ENCODE data around the gene SS18L1. TPM values are rescaled to one million over a fixed set of nuclear protein-coding genes. Genes with fewer than 3 reads are reported as not detected.

Gene SS18L1
- total RNA-seq, 2 experiments from 2014 or later: 17.0 to 17.7 TPM

DNA sequence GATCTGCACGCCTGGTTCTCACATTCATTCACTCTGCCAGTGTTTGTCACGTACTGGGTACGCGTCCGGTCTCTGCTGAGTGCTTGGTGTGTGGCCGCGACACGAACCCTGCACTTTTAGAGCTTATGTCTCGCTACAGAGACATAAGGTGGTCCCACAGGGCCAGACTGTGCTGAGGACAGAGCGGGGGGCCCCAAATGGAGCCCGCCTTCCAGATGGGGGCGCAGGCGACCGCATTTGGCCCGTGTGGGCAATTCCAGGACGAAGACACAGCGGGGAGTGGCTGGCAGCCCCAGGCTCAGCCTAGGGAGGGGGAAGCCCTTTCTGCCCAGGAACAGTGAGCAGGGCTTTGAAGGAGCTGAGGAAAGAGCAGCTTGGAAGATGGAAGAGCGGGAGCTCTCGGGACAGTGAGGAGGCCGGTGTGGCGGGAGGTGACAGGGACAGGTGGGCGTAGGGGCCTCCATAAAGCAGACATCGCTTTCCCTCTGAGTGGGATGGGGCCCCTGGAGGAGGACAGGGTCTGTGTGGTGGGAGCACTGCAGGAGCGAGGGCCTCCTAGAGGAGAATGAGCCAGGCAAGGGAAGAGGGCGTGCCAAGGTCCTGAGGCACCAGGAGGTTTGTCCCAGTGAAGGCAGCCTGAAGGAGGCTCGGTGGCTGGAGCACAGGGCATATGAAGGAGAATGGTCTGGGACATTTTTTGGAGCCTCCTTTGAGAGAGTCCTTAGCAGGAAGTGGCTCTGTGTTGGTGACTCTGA, 31.5 kb downstream of the SS18L1 start:
- H3K4me2 ChIP-seq (ENCODE audit: low read length): no peak overlapping the region
- intact Hi-C loops (cut with micrococcal nuclease; ENCODE audit: unreplicated experiment): no loop called here
- H4K20me1 ChIP-seq (ENCODE audit: insufficient read depth, low read length): no peaks in the 10 kb centered on the region
- no peaks in the 10 kb centered on the region for H3K9me3 ChIP-seq (ENCODE audit: low read length)
- peaks cover 4% of the 10 kb centered on the region; the same call in 1 of the 2 replicates for H3K36me3 ChIP-seq (ENCODE audit: insufficient read depth, low read length)
- no peak overlapping the region for H2AFZ ChIP-seq (ENCODE audit: low read length)
- BruUV-seq (replicated peaks): no TSS peak
- no peaks in the 10 kb centered on the region for H3K9me2 ChIP-seq (ENCODE audit: insufficient read depth, low read length)
- POLR2A ChIA-PET: interaction anchor here (1.1 kb wide), 1 partner anchor 10 kb away, joined by 3 read pairs; no protein-coding TSS in a partner anchor
- H3K27ac ChIP-seq (ENCODE audit: low read depth, low read length, poor library complexity, severe bottlenecking): no peak overlapping the region
- TF ChIP-seq, protein P1, sequence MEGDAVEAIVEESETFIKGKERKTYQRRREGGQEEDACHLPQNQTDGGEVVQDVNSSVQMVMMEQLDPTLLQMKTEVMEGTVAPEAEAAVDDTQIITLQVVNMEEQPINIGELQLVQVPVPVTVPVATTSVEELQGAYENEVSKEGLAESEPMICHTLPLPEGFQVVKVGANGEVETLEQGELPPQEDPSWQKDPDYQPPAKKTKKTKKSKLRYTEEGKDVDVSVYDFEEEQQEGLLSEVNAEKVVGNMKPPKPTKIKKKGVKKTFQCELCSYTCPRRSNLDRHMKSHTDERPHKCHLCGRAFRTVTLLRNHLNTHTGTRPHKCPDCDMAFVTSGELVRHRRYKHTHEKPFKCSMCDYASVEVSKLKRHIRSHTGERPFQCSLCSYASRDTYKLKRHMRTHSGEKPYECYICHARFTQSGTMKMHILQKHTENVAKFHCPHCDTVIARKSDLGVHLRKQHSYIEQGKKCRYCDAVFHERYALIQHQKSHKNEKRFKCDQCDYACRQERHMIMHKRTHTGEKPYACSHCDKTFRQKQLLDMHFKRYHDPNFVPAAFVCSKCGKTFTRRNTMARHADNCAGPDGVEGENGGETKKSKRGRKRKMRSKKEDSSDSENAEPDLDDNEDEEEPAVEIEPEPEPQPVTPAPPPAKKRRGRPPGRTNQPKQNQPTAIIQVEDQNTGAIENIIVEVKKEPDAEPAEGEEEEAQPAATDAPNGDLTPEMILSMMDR (conservative IDR thresholded peaks at IDR 0.05; ENCODE audit: low read length): no peak
- TF ChIP-seq EZH2phosphoT487 (IDR thresholded peaks at IDR 0.05; ENCODE audit: borderline replicate concordance, low read depth, low read length): no peak
- DNase-seq (ENCODE audit: low spot score): no peak
- CTCF ChIA-PET (ENCODE audit: unreplicated experiment): no interaction called here
- no peak overlapping the region for H3K4me3 ChIP-seq (ENCODE audit: low read depth, low read length, poor library complexity, severe bottlenecking)
- no peaks in the 10 kb centered on the region for H3K4me1 ChIP-seq (ENCODE audit: insufficient read depth, low read length, poor library complexity, severe bottlenecking)
- H3K79me2 ChIP-seq (ENCODE audit: insufficient read depth, low read depth, low read length): no peaks in the 10 kb centered on the region

DNA sequence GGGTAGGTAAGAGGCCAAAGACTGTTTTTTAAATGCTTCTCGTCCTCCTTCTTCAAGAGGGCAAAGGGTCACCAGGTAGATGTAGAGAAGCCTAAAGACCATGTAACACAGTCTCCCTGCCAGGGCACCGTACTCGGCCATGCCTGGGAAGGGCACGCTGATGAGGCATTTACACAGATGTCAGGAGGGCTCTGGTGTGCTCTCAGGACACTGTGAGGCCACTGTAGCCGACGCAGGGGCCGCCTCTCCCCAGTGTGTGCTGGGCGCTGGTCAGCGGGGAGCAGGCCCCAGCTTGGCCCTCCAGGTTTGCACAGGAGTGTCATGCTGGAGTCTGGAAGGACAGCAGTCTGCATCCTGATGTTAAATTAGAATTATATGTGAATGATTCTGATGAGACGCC, 32.1 kb downstream of the SS18L1 start:
- CTCF ChIA-PET (ENCODE audit: unreplicated experiment): no interaction called here
- no peaks in the 10 kb centered on the region for H3K79me2 ChIP-seq (ENCODE audit: insufficient read depth, low read depth, low read length)
- H3K27ac ChIP-seq (ENCODE audit: low read depth, low read length, poor library complexity, severe bottlenecking): no peak overlapping the region
- H3K4me3 ChIP-seq (ENCODE audit: low read depth, low read length, poor library complexity, severe bottlenecking): no peak overlapping the region
- BruUV-seq (replicated peaks): no TSS peak
- H2AFZ ChIP-seq (ENCODE audit: low read length): no peak overlapping the region
- no peak overlapping the region for H3K4me2 ChIP-seq (ENCODE audit: low read length)
- no peak for TF ChIP-seq EZH2phosphoT487 (IDR thresholded peaks at IDR 0.05; ENCODE audit: borderline replicate concordance, low read depth, low read length)
- TF ChIP-seq, protein P1 (conservative IDR thresholded peaks at IDR 0.05; ENCODE audit: low read length): no peak
- H4K20me1 ChIP-seq (ENCODE audit: insufficient read depth, low read length): no peaks in the 10 kb centered on the region
- H3K9me2 ChIP-seq (ENCODE audit: insufficient read depth, low read length): no peaks in the 10 kb centered on the region
- intact Hi-C loops (cut with micrococcal nuclease; ENCODE audit: unreplicated experiment): no loop called here
- H3K9me3 ChIP-seq (ENCODE audit: low read length): no peaks in the 10 kb centered on the region
- no peaks in the 10 kb centered on the region for H3K4me1 ChIP-seq (ENCODE audit: insufficient read depth, low read length, poor library complexity, severe bottlenecking)
- POLR2A ChIA-PET: interaction anchor here (1.1 kb wide), 1 partner anchor 9 kb away, joined by 3 read pairs; no protein-coding TSS in a partner anchor
- no peak for DNase-seq (ENCODE audit: low spot score)
- H3K36me3 ChIP-seq (ENCODE audit: insufficient read depth, low read length): peaks cover 4% of the 10 kb centered on the region; the same call in 1 of the 2 replicates

DNA sequence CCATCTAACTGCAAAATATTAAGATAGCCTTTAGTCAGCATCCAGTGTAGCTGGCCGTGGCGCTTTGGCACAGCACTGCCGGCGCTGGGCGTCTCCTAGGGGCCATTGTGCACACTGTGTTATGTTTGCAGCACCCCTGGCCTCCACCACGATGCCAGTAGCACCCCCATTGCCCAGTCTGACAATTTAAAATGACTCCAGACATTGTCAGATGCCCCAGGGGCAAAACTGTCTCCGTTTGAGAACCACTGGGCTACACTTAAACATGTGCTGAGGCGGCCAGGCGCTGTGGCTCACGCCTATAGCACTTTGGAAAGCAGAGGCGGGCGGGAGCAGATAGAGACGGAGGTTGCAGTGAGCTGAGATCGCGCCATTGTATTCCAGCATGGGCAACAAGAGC, 33.3 kb downstream of the SS18L1 start:
- no peak for TF ChIP-seq EZH2phosphoT487 (IDR thresholded peaks at IDR 0.05; ENCODE audit: borderline replicate concordance, low read depth, low read length)
- TF ChIP-seq, protein P1 (conservative IDR thresholded peaks at IDR 0.05; ENCODE audit: low read length): no peak
- Histone ChIP-seq H3K4me1 (ENCODE audit: insufficient read depth, low read length, poor library complexity, severe bottlenecking) (peaks cover 6% of the 10 kb centered on the region), H3K4me3 (ENCODE audit: low read depth, low read length, poor library complexity, severe bottlenecking) (no peak overlapping the region), H4K20me1 (ENCODE audit: insufficient read depth, low read length) (no peaks in the 10 kb centered on the region), H3K9me3 (ENCODE audit: low read length) (no peaks in the 10 kb centered on the region), H3K79me2 (ENCODE audit: insufficient read depth, low read depth, low read length) (peaks cover 2% of the 10 kb centered on the region; the same call in 1 of the 2 replicates), H3K9me2 (ENCODE audit: insufficient read depth, low read length) (no peaks in the 10 kb centered on the region), H2AFZ (ENCODE audit: low read length) (no peak overlapping the region), H3K27ac (ENCODE audit: low read depth, low read length, poor library complexity, severe bottlenecking) (no peak overlapping the region), H3K4me2 (ENCODE audit: low read length) (no peak overlapping the region), H3K36me3 (ENCODE audit: insufficient read depth, low read length) (peaks cover 4% of the 10 kb centered on the region; the same call in 1 of the 2 replicates)
- BruUV-seq (replicated peaks): no TSS peak
- CTCF ChIA-PET (ENCODE audit: unreplicated experiment): interaction anchor here (0.6 kb wide), 1 partner anchor 107 kb away, joined by 3 read pairs; no protein-coding TSS in a partner anchor
- POLR2A ChIA-PET: no interaction called here
- intact Hi-C loops (cut with micrococcal nuclease; ENCODE audit: unreplicated experiment): no loop called here
- no peak for DNase-seq (ENCODE audit: low spot score)

Data from OCI-LY7 (cell line).